Measurements from ENCODE around the gene KRT15. TPM values are rescaled to one million over a fixed set of nuclear protein-coding genes. Genes with fewer than 3 reads are reported as not detected.

KRT15 gene
- polyA plus RNA-seq, 1 donor (not counting 4 experiments of a cell fraction or from before 2014, with no cell fraction given), result 729 TPM

GRCh38 chr17:41490000-41490990 lies 28.4 kb downstream of the KRT15 start:
- H3K27me3 ChIP-seq (ENCODE audit: control insufficient read depth, extremely low read depth, insufficient read depth, low read length), result no peaks in the 10 kb centered on the region
- no peaks in the 10 kb centered on the region for H3K36me3 ChIP-seq (ENCODE audit: control insufficient read depth in 2 of 2, extremely low read depth in 1 of 2, insufficient read depth in 2 of 2, low read length in 2 of 2)

GRCh38 chr17:41489531-41489930 lies 29.2 kb downstream of the KRT15 start, which contains the start of gene KRT36:
KRT36 (minus strand) TSS chr17:41489910; CDS start chr17:41489864, 46 bp downstream.
- H2AFZ ChIP-seq (ENCODE audit: control insufficient read depth, low read length), result no peak within 1 kb of the TSS
- no peaks in the 10 kb centered on the region for H3K9me1 ChIP-seq (ENCODE audit: control insufficient read depth, extremely low read depth, insufficient read depth, low read length)
- peaks cover 5% of the 10 kb centered on the region for H3K4me1 ChIP-seq (ENCODE audit: control insufficient read depth, extremely low read depth, insufficient read depth, low read length)
- no peak for FAIRE-seq
- dilution Hi-C loops (cut with MboI; ENCODE audit: extremely low pct_ligation_motif_present, low sequenced_read_pairs), result no loop called here
- H3K27ac ChIP-seq (ENCODE audit: control insufficient read depth, insufficient read depth, low read length), result no peak within 1 kb of the TSS
- H3K9me3 ChIP-seq (ENCODE audit: control insufficient read depth, low read depth, low read length), result no peaks in the 10 kb centered on the region
- H3K4me3 ChIP-seq (ENCODE audit: control insufficient read depth in 2 of 3, extremely low read depth in 1 of 3, insufficient read depth in 2 of 3, low read depth in 1 of 3, low read length in 3 of 3), result no peak within 1 kb of the TSS
- no peak within 1 kb of the TSS for H3K4me2 ChIP-seq (ENCODE audit: control insufficient read depth, extremely low read depth, insufficient read depth, low read depth, low read length)
- H3K9ac ChIP-seq (ENCODE audit: control insufficient read depth, extremely low read depth, insufficient read depth, low read length), result no peak within 1 kb of the TSS
- H3K27me3 ChIP-seq (ENCODE audit: control insufficient read depth, extremely low read depth, insufficient read depth, low read length), result no peaks in the 10 kb centered on the region
- no peaks in the 10 kb centered on the region for H4K20me1 ChIP-seq (ENCODE audit: control insufficient read depth, extremely low read depth, insufficient read depth, low read length)
- H3K36me3 ChIP-seq (ENCODE audit: control insufficient read depth in 2 of 2, extremely low read depth in 1 of 2, insufficient read depth in 2 of 2, low read length in 2 of 2), result no peaks in the 10 kb centered on the region
- TF ChIP-seq, protein P1, sequence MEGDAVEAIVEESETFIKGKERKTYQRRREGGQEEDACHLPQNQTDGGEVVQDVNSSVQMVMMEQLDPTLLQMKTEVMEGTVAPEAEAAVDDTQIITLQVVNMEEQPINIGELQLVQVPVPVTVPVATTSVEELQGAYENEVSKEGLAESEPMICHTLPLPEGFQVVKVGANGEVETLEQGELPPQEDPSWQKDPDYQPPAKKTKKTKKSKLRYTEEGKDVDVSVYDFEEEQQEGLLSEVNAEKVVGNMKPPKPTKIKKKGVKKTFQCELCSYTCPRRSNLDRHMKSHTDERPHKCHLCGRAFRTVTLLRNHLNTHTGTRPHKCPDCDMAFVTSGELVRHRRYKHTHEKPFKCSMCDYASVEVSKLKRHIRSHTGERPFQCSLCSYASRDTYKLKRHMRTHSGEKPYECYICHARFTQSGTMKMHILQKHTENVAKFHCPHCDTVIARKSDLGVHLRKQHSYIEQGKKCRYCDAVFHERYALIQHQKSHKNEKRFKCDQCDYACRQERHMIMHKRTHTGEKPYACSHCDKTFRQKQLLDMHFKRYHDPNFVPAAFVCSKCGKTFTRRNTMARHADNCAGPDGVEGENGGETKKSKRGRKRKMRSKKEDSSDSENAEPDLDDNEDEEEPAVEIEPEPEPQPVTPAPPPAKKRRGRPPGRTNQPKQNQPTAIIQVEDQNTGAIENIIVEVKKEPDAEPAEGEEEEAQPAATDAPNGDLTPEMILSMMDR (optimal IDR thresholded peaks at IDR 0.05 in 1 of 3, IDR thresholded peaks at IDR 0.05 in 1 of 3, conservative IDR thresholded peaks at IDR 0.05 in 1 of 3; ENCODE audit: extremely low read depth in 1 of 3, insufficient read depth in 2 of 3, low read length in 3 of 3), result no peak
- no peak for TF ChIP-seq EZH2 (IDR thresholded peaks at IDR 0.05; ENCODE audit: low read length)
- no peaks in the 10 kb centered on the region for H3K79me2 ChIP-seq (ENCODE audit: control insufficient read depth, insufficient read depth, low read length)
- DNase-seq (ENCODE audit: low read depth, low spot score), result no peak

More at GRCh38 chr17:41490000-41490990, 28.4 kb downstream of the KRT15 start:
- H2AFZ ChIP-seq (ENCODE audit: control insufficient read depth, low read length), result no peak overlapping the region
- DNase-seq (ENCODE audit: low read depth, low spot score), result no peak
- dilution Hi-C loops (cut with MboI; ENCODE audit: extremely low pct_ligation_motif_present, low sequenced_read_pairs), result no loop called here
- H3K4me3 ChIP-seq (ENCODE audit: control insufficient read depth in 2 of 3, extremely low read depth in 1 of 3, insufficient read depth in 2 of 3, low read depth in 1 of 3, low read length in 3 of 3), result no peak overlapping the region
- H3K27ac ChIP-seq (ENCODE audit: control insufficient read depth, insufficient read depth, low read length), result no peak overlapping the region
- peaks cover 9% of the 10 kb centered on the region for H3K4me1 ChIP-seq (ENCODE audit: control insufficient read depth, extremely low read depth, insufficient read depth, low read length)
- H3K9ac ChIP-seq (ENCODE audit: control insufficient read depth, extremely low read depth, insufficient read depth, low read length), result no peak overlapping the region
- no peaks in the 10 kb centered on the region for H3K9me3 ChIP-seq (ENCODE audit: control insufficient read depth, low read depth, low read length)
- H4K20me1 ChIP-seq (ENCODE audit: control insufficient read depth, extremely low read depth, insufficient read depth, low read length), result no peaks in the 10 kb centered on the region
- FAIRE-seq, result no peak
- H3K9me1 ChIP-seq (ENCODE audit: control insufficient read depth, extremely low read depth, insufficient read depth, low read length), result no peaks in the 10 kb centered on the region
- no peak overlapping the region for H3K4me2 ChIP-seq (ENCODE audit: control insufficient read depth, extremely low read depth, insufficient read depth, low read depth, low read length)
- no peaks in the 10 kb centered on the region for H3K79me2 ChIP-seq (ENCODE audit: control insufficient read depth, insufficient read depth, low read length)
- TF ChIP-seq, protein P1 (optimal IDR thresholded peaks at IDR 0.05 in 1 of 3, IDR thresholded peaks at IDR 0.05 in 1 of 3, conservative IDR thresholded peaks at IDR 0.05 in 1 of 3; ENCODE audit: extremely low read depth in 1 of 3, insufficient read depth in 2 of 3, low read length in 3 of 3), result no peak
- TF ChIP-seq EZH2 (IDR thresholded peaks at IDR 0.05; ENCODE audit: low read length), result no peak
